Loucy (cell line): ENCODE data around the gene LSM7.

ENCODE experiments used
- CTCF ChIP-seq: fragments of 200-600 bp; sonication (generic); conservative IDR thresholded peaks from 2 replicates; pipeline ENCODE4 v1.5.1; 2014; ENCODE audit warnings: mild to moderate bottlenecking, antibody characterized with exemption, low read length
- EZH2phosphoT487 ChIP-seq: fragments of 200-600 bp; IDR thresholded peaks from 2 replicates; pipeline ENCODE4 v1.6.1; 2018; ENCODE audit warnings: antibody characterized with exemption, mild to moderate bottlenecking, moderate library complexity, borderline replicate concordance

GRCh38 chr19:2321565-2322283 lies 6.7 kb downstream of the LSM7 start:
- no peak for TF ChIP-seq CTCF
- TF ChIP-seq EZH2phosphoT487 = no peak
